GM18867 (cell line): Measurements from ENCODE around the gene SLCO4A1.

Source experiments
- ATAC-seq: cut with Tn5 transposase; IDR thresholded peaks from one replicate; pipeline ENCODE4 v1.9.1; 2021; ENCODE audit warnings: mild to moderate bottlenecking, moderate library complexity; ENCODE audit not compliant: unreplicated experiment

The SLCO4A1 gene

DNA sequence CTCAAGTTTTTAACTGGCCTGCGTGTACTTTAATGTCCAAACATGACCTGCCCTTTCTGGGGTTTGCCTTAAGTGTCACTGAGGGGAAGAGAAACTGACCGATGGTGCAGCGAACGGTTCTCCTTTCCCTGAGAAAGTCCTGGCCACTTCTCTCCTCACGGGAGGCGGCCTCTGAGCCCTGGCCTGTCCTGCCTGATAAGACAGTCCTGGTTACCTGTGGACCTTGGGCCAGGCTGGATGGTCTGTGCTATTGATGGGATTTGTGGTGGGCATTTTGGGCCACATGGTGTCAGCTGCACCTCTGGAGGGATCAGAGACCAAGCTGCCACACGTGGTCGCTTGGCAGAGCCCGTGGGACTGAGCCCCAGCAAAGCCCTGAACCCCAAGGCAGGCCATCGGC is 54.7 kb downstream of the SLCO4A1 start:
- ATAC-seq = no peak

DNA sequence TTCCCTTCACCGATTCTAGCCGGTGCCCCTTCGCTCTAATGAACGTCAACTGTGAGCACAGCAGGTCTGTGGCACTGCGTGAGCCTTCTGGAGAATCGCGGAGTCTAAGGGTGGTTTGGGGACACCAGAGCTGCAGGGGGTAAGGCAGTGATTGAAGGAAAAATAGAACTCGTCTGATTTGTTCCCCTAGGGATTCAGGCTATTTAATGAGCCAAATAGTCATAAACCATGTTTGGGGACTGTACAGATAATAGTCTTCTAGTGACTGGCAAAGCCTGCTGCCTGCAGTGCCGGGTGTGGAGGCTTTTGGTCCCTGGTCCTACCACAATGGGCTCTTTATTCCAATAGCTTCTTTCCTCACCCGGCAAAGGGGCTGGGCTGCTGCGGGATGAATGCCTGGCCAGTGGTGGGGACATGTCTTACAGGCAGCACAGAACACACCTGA is 55.2 kb downstream of the SLCO4A1 start:
- ATAC-seq = no peak

DNA sequence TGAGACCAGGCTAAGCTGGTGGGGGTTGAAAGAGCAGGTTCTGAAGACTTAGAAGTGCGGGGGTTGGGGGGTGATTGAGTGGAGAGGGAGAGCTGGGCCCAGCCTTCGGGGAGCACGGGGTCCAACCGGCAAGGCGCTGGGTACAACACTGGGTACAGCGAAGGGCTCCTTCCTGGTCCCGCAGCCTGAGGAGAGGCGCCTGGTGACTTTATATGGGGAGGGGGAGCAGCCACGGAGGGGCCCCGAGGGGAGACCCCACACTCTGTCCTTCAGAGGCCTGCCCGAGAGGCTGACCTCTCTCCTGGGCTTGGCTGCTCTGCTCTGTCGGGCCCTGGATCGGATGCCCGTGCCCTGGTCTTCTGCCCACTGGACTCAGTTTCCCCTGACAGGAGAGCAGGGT is 55.9 kb downstream of the SLCO4A1 start:
- no peak for ATAC-seq

DNA sequence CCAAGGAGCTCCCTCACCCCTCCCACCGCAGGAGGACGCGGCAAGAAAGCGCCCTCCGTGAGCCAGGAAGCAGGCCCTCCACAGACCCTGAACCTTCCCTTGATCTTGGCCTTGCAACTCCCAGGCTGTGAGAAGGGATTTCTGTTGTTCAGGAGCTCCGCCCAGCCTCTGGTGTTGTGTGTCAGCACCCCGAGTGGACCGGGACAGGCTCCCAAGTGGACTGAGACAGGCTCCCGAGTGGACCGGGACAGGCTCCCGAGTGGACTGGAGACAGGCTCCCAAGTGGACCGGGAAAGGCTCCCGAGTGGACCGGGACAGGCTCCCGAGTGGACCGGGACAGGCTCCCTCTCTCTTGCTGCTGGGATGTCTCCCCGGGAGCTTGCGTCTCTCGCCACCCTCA is 57.0 kb downstream of the SLCO4A1 start:
- ATAC-seq = no peak

DNA sequence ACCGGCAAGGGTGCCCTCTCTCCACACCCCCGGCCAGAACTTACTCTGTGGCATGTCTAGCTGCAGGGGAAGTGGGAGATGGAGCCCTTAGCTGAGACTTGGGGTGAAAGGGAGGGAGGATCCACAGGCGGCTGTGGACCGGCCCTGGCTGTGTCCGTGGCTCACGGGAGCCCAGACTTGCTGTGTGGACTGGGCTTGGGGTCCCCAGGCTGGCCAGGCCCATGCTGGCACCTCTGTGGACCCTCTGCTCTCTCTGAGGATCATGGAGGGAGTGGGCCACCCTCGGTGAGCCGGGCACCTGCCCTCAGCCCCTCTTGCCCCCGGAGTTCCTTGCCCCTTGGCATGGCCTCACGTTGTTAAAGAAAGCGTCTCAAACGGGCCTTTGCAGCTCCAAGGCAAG is 57.4 kb downstream of the SLCO4A1 start:
- no peak for ATAC-seq

DNA sequence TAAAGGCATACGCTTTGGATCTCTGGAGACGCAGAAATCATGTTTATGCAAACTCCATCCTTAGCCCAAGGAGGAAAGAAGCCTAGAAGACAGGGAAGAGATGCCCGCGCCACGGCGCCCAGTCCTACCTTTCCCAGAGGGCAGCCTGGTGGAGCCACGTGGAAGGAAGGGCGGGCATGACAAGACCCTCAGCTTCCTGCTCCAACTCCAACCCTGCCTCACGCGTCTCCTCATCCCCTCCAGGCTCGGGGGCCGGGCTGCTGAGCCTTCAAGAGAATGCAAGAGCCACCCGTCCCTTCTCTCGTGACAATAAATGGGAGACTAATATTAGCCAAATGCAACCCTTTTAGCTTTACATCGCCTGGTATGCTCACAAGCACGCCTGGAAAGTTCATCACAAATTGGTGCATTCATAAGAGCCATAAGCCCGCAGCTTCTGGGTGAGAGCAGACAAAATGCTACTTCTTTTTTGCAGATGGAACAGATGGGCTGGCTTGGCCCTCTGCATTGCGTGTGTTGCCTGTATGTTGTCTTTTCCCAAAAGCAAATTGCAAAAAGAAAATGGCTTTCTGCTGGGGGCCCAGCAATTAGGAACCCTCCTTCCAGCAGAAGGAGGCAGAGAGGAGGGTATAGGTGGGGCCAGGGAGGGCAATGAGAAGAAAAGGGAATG is 58.1 kb downstream of the SLCO4A1 start:
- ATAC-seq = no peak

DNA sequence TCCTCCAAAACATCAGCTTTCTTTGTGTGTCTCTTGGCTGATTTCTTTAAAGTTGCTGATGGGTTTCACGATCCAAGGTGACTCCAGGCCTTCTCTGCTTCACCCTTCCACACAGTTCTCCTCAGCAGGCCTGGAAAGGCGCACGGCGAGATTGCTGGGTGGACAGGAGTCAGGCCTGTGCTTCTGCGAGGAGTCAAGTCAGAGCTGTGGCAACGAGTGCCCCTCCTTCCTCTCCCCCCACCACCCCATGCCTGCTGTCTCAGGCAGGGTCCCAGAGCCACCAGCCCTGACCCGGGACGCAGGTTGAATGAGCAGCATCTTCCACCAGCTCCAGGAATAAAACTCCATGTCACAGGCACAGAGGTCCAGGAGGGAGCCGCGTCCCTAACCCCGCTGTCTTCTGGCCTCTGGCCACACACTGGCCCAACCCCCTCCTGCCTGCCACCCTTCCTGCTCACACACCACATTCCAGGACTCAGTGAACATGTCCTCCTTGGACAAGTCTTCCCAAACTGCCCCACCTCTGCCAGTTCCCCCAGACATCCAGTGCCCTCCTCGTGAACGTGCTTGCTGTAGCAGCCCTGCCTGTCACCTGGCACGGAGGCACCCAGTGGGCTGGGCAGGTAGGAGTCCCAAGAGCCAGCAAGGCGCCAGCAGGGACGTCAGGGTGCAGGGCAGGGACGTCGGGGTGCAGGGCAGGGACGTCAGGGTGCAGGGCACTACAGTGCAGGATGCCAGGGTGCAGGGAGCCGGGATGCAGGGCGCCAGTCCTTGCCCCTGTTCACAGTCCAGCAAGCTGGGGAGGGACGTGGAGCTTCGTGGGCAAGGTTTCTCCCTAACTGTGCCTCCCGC is 59.1 kb downstream of the SLCO4A1 start:
- ATAC-seq = no peak

DNA sequence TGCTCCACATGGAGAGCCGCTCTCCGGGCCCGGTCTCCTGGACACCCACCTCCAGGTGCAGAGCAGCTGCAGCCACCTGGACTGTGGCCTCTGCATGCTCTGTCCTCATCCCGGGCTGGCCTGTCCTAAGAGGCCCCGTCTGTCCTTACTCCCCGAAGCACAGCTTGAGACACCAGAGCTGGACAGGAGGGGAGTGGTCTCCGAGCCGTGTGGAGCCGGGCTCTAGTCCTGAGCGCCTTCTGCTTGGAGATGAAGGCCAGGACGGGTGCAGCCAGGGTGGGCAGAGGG is 59.7 kb downstream of the SLCO4A1 start:
- ATAC-seq = no peak

DNA sequence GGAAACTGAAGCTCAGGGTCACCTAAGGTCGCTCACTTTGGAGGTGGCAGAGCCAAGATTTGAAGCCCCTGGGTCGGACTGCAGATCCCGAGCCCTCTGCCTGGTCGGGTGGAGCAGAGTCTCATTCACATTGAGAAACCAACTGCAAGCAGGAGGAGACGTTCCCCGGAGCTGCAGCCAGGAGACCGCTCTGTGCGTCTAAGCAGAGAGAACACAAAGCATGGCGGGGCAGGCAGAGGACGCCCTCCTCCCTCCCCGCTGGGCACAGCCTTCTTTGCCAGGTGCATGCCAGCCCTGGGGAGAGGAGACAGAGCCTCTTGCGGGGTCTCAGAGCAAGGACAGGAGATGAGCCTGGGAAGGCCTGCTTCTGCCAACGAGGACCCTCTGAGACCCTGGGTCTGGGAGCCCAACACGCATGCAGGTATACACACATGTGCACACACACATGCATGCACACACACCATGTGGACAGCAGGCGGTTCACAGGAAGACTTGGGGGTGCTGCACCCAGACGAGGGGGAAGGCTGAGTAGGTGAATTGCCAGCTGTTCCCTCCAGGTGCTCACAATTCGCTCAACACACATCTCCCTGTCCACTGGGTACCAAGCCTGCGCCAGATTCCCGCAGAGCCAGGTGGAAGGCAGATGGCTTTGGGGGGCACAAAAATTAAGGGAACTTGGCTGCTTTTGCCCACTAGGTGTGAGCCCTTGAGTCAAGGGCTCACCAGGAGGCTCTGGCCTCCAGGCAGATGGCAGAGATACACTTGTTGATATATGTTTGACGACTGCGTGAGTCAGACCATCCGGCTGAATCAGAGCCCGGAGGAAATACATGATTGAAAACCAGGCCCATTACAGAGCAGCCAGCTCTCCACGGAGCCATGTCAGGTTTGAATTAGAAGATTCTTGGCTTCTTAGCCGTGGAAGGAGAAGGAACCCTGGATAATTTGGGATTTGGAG is 60.9 kb downstream of the SLCO4A1 start:
- no peak for ATAC-seq

DNA sequence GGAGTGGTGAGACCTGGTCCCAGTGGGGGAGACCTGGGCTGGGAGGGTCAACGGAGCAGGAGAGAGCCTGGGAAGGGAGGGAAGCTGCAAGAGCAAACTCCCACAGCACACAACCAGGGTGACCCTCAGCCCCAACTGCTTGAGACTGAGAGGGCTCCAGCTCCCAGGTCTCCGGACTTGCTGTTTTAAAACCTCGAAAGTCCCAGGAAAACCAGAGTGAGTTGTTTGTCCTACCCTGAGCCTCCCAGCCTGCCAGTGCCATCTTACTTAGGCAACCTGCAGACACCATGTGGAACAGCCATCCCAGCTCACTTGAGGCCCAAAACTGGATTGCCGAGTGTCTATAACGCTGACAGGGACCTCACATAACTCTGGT is 61.5 kb downstream of the SLCO4A1 start:
- ATAC-seq = no peak

DNA sequence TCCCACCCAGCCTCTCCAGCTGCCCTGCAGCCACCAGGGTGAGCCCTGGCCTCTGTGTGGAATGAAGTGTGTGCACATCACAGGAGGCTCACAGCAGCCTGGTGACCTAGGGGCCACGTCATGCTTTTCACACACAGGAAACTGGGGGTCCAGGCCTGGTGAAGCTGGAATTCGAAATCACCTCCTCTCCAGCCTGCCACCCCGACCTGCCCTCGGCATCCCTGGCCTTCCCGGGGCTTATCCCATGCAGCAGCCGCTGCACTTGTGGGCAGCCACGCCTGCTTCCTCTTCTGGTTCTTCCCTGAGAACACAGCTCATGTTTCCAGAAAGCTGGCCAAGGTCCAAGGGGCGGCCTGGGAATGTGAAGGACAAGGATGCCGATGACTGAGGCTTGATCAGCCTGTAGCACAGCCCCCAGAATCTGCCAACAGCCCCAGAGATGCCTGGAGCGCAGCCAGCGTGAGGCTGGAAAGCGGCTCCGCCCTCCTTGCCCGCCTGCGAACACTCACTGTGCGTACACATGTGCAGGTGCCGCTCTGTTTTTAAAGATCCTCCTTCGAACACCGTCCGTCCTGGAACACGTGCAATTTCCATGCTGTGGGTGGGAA is 62.1 kb downstream of the SLCO4A1 start:
- ATAC-seq = no peak

DNA sequence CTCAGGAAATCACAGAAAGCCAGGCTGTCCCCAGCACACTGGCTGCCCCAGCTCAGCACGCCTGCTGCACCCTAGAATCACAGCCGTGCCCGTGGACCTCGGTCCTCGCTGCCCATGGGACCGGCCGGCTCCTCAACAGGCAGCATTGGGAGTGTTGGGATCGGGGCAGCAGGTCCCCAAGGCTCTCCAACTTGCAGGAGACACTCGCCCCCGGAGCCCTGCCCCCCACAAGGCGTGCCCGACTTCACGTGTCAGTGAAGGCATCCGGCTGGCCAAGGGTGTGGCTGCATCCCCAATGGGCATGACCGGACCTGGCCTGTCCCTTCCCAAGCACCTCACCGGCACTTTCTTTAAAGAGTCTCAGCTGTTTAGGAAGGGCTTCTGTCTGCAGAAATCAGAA is 63.3 kb downstream of the SLCO4A1 start:
- ATAC-seq = no peak

DNA sequence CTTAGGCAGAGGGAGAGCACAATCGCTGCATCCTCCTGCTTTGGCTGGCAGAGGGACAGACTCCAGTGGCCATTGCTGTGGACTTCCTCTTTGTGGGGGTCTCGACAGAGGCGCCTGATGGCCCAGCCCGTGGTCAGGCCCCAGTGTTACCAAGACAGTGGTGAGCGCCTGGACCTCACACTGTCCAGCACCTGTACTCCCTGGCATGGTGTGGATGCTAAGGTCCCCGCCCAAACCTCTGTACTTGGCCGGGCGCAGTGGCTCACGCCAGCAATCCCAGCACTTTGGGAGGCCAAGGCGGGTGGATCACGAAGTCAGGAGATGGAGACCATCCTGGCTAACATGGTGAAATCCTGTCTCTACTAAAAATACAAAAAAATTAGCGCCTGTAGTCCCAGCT is 64.0 kb downstream of the SLCO4A1 start:
- no peak for ATAC-seq

DNA sequence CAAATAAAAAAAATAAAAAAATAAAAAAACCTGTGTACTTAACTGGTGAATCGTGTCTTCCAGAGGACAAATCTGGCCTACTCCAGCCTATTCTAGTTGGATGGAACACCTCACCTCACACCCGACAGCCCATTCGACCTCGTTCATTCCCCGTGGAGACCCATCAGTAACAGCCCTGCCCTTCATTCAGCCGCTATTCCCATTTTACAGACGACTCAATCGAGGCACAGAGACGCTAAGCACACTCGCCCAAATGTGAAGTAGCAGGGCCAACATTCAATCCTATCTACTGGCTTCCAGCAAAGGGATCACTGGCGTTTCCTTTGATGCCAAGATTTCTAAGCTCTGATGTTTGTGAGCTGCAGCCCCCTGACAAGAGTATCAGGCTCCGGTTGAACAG is 64.6 kb downstream of the SLCO4A1 start:
- no peak for ATAC-seq

DNA sequence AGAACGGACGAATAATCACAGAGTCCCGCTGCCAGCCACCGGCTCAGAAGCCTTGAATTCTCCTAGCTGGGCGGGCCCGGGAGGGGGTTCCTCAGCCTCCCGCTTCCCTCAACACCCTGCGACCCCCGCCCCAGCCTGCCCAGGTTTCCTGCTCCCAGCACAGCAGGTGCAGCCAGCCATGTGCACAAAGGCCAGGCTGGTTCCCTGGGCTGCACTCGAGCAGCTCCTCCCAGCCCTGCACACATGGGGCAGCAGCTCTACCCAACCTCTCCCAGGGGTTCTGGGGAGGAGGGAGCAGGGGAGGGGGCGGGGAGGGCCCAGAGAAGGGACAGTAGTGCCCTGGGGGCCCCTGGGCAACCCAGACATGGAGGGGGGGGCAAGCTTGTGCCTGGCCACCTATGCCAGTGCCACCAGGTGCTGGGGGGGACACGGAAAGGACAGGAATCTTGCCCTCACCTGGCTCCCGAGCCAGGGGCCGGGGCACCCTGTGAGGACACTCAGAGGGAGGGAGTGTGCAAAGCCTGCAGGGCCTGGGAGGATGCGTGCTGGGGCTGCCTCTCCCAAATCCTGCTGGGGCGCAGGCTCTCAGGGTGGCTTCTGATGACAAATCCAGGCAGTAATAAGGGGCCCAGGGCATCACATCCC is 65.1 kb downstream of the SLCO4A1 start:
- ATAC-seq = no peak

DNA sequence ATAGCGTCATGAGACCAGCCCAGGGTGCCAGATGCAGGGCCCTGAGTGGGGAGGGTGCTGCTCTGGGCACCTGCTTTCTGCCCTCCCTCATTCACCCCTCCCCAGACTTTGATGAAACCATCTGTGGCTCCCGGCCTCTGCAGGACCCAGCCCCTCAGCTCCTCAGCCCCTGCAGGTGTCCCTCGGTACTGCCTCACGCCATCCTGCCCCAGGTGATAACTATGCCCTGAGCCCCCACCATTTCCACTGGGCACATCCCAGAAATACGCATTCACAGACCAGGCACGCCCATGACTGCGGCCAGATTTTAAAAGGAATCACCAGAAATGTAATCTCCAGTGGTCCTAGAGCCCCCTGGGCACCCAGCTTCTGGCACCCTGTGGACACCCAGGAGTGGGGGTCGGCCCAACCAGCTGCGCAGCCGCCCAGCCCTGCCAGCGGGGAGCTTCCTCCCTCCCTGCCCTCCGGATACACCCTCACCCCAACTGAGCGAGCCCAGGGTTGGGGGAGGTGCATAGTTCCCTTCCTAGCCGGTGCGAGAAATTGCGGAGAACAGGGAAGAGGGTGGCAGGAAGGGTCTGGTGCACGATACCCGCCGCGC is 65.7 kb downstream of the SLCO4A1 start:
- no peak for ATAC-seq

DNA sequence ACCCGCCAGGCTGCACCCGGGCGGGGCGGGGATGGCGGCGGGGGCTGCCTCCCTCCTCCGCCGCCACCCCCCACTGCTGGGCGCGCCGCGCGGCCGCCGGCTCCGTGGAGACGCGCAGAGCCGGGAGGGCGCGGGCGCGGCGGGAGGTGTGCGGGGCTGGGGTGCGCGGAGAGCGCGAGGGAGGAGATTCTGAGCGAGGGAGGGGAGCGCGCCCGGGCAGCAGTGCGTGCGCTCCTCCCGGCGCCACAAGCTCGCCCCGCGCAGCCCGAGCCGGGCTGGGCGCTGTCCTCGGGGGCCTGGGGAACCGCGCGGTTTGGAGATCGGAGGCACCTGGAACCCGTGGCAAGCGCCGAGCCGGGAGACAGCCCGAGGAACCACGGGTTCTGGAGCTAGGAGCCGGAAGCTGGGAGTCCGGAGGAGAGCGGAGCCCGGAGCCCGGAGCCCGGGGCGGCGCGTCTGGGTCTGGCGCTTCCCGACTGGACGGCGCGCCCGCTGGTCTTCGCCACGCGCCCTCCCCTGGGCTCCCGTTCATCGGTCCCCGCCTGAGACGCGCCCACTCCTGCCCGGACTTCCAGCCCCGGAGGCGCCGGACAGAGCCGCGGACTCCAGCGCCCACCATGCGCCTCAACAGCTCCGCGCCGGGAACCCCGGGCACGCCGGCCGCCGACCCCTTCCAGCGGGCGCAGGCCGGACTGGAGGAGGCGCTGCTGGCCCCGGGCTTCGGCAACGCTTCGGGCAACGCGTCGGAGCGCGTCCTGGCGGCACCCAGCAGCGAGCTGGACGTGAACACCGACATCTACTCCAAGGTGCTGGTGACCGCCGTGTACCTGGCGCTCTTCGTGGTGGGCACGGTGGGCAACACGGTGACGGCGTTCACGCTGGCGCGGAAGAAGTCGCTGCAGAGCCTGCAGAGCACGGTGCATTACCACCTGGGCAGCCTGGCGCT is 66.6 kb downstream of the SLCO4A1 start, which contains the start of gene NTSR1:
Gene NTSR1 (plus strand): TSS at position 246 of the 946 bp plus-strand sequence. CDS start 372 bp downstream, at position 618.
- no peak for ATAC-seq

DNA sequence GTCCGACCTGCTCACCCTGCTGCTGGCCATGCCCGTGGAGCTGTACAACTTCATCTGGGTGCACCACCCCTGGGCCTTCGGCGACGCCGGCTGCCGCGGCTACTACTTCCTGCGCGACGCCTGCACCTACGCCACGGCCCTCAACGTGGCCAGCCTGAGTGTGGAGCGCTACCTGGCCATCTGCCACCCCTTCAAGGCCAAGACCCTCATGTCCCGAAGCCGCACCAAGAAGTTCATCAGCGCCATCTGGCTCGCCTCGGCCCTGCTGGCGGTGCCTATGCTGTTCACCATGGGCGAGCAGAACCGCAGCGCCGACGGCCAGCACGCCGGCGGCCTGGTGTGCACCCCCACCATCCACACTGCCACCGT is 67.2 kb downstream of the SLCO4A1 start:
- ATAC-seq = no peak
